PC-9 (cell line): ENCODE results near the gene C3orf70.

Source experiments
- EZH2 ChIP-seq: fragments of 200-600 bp; sonication (generic); IDR thresholded peaks from 2 replicates; pipeline ENCODE4 v1.8.0; 2017; ENCODE audit warnings: antibody characterized with exemption, low read depth
- TF ChIP-seq, protein P1 (sequence below): fragments of 200-600 bp; sonication (generic); conservative IDR thresholded peaks from 2 replicates; pipeline ENCODE4 v1.6.1; 2017; ENCODE audit warnings: mixed run types, antibody characterized with exemption, mild to moderate bottlenecking, moderate library complexity

GRCh38 chr3:185082829-185083228, 70.0 kb downstream of the C3orf70 start:
- TF ChIP-seq, protein P1, sequence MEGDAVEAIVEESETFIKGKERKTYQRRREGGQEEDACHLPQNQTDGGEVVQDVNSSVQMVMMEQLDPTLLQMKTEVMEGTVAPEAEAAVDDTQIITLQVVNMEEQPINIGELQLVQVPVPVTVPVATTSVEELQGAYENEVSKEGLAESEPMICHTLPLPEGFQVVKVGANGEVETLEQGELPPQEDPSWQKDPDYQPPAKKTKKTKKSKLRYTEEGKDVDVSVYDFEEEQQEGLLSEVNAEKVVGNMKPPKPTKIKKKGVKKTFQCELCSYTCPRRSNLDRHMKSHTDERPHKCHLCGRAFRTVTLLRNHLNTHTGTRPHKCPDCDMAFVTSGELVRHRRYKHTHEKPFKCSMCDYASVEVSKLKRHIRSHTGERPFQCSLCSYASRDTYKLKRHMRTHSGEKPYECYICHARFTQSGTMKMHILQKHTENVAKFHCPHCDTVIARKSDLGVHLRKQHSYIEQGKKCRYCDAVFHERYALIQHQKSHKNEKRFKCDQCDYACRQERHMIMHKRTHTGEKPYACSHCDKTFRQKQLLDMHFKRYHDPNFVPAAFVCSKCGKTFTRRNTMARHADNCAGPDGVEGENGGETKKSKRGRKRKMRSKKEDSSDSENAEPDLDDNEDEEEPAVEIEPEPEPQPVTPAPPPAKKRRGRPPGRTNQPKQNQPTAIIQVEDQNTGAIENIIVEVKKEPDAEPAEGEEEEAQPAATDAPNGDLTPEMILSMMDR = no peak
- TF ChIP-seq EZH2 = no peak
